ENCODE measurements around the gene CHMP4A. TPM values are rescaled to one million over a fixed set of nuclear protein-coding genes. Genes with fewer than 3 reads are reported as not detected.
A peak's percentile ranks its signal among the peaks of the same experiment; 100 is the strongest.

Gene CHMP4A
- total RNA-seq (2021): 31.2 and 37.6 TPM in 2 replicates
- percentile 90 among the genes with signal in this experiment for Bru-seq, nascent RNA
- percentile 88 among the genes with signal in this experiment for BruChase-seq, experiment 1, labeled RNA remaining after a 2-hour chase
- BruChase-seq, experiment 2, labeled RNA remaining after a 6-hour chase: percentile 81 among the genes with signal in this experiment
- long read RNA-seq, transcript CHMP4A-201 (6 exons, 1,393 nt): major isoform, 67 of 73 reads
- long read RNA-seq, partial matches to known transcripts: 0 of 73 reads
- long read RNA-seq, other reads (novel, unspliced or antisense): 5 of 73 reads

- H4K20me1 ChIP-seq (ENCODE audit: insufficient read depth): no peaks in the 10 kb centered on the region
- intact Hi-C loops (cut with micrococcal nuclease; ENCODE audit: unreplicated experiment): loop anchor here (1.0 to 2.0 kb wide), 3 partner anchors 18 to 66 kb away; partner anchors contain the start of genes IRF9, PSME2, RNF31 and TM9SF1
- peaks cover 10% of the 10 kb centered on the region; the same call in 1 of the 2 replicates for H3K4me1 ChIP-seq (replicated peaks; ENCODE audit: insufficient read depth)
- CTCF ChIA-PET: interaction anchor here (0.7 kb wide), 1 partner anchor 99 kb away, joined by 3 read pairs; the partner anchor contains the start of gene DCAF11
- peak within 1 kb of the TSS; percentile 90 for H2AFZ ChIP-seq
- H3K9me2 ChIP-seq (ENCODE audit: insufficient read depth): no peaks in the 10 kb centered on the region
- peaks cover 14% of the 10 kb centered on the region; the same call in 1 of the 2 replicates for H3F3A ChIP-seq (ENCODE audit: insufficient read depth, low read depth)
- BruUV-seq (replicated peaks): TSS peak; percentile 70
- no peak for TF ChIP-seq EZH2 (IDR thresholded peaks at IDR 0.05; ENCODE audit: low read depth)
- TF ChIP-seq CTCF (conservative IDR thresholded peaks at IDR 0.05): no peak
- no peaks in the 10 kb centered on the region for H3K36me3 ChIP-seq (ENCODE audit: low read depth)
- POLR2A ChIA-PET (ENCODE audit: unreplicated experiment): interaction anchor here (0.6 to 0.8 kb wide), 5 partner anchors 18 to 98 kb away, joined by 3 to 4 read pairs (median 3); partner anchors contain the start of genes DCAF11, NOP9, NRL and RABGGTA
- H3K4me3 ChIP-seq: peak within 1 kb of the TSS; percentile 75
- peaks cover 13% of the 10 kb centered on the region for H3K79me2 ChIP-seq (ENCODE audit: low read depth)
- no peaks in the 10 kb centered on the region for H3K27me3 ChIP-seq (ENCODE audit: insufficient read depth, low read depth)
- H3K9me3 ChIP-seq (ENCODE audit: insufficient read depth, low read depth): no peaks in the 10 kb centered on the region
- DNase-seq: peak; percentile 89 to 91
- peak within 1 kb of the TSS; percentile 88 for H3K27ac ChIP-seq
- peak within 1 kb of the TSS; percentile 91 for H3K4me2 ChIP-seq
These were observed at the start of gene CHMP4A for GRCh38 chr14:24212924-24213865. Gene CHMP4A, minus strand, starts transcription at chr14:24213488. Its CDS starts 49 bp downstream, at chr14:24213439.

- Histone ChIP-seq H3K79me2 (ENCODE audit: low read depth) (no peaks in the 10 kb centered on the region), H3F3A (ENCODE audit: insufficient read depth, low read depth) (no peaks in the 10 kb centered on the region), H2AFZ (no peak overlapping the region), H3K36me3 (ENCODE audit: low read depth) (no peaks in the 10 kb centered on the region), H3K27me3 (ENCODE audit: insufficient read depth, low read depth) (no peaks in the 10 kb centered on the region), H3K4me2 (no peak overlapping the region), H3K27ac (no peak overlapping the region), H3K9me2 (ENCODE audit: insufficient read depth) (no peaks in the 10 kb centered on the region), H3K4me1 (replicated peaks; ENCODE audit: insufficient read depth) (no peaks in the 10 kb centered on the region), H3K9me3 (ENCODE audit: insufficient read depth, low read depth) (no peaks in the 10 kb centered on the region), H4K20me1 (ENCODE audit: insufficient read depth) (no peaks in the 10 kb centered on the region), H3K4me3 (no peak overlapping the region)
- ChIA-PET POLR2A (ENCODE audit: unreplicated experiment) (no interaction called here), CTCF (no interaction called here)
- intact Hi-C loops (cut with micrococcal nuclease; ENCODE audit: unreplicated experiment): no loop called here
- no TSS peak for BruUV-seq (replicated peaks)
- TF ChIP-seq CTCF (conservative IDR thresholded peaks at IDR 0.05) (no peak), EZH2 (IDR thresholded peaks at IDR 0.05; ENCODE audit: low read depth) (no peak)
- no peak for DNase-seq
These were observed 48.7 kb upstream of the CHMP4A start for GRCh38 chr14:24261969-24262327.

- Histone ChIP-seq H3K36me3 (ENCODE audit: low read depth) (no peaks in the 10 kb centered on the region), H3K79me2 (ENCODE audit: low read depth) (no peaks in the 10 kb centered on the region), H3K4me2 (no peak overlapping the region), H3K27ac (no peak overlapping the region), H3K4me1 (replicated peaks; ENCODE audit: insufficient read depth) (no peaks in the 10 kb centered on the region), H3K4me3 (no peak overlapping the region), H4K20me1 (ENCODE audit: insufficient read depth) (no peaks in the 10 kb centered on the region), H3K9me2 (ENCODE audit: insufficient read depth) (no peaks in the 10 kb centered on the region), H3K9me3 (ENCODE audit: insufficient read depth, low read depth) (no peaks in the 10 kb centered on the region), H3F3A (ENCODE audit: insufficient read depth, low read depth) (no peaks in the 10 kb centered on the region), H3K27me3 (ENCODE audit: insufficient read depth, low read depth) (no peaks in the 10 kb centered on the region), H2AFZ (no peak overlapping the region)
- ChIA-PET CTCF (no interaction called here), POLR2A (ENCODE audit: unreplicated experiment) (no interaction called here)
- DNase-seq: no peak
- no peak for TF ChIP-seq EZH2 (IDR thresholded peaks at IDR 0.05; ENCODE audit: low read depth)
- TF ChIP-seq CTCF (conservative IDR thresholded peaks at IDR 0.05): no peak
- intact Hi-C loops (cut with micrococcal nuclease; ENCODE audit: unreplicated experiment): no loop called here
- no TSS peak for BruUV-seq (replicated peaks)
These were observed 48.1 kb upstream of the CHMP4A start for GRCh38 chr14:24261256-24261968.
